Fibroblast of pulmonary artery (primary cell): Measurements from ENCODE around the gene POLR2B.
A peak's percentile ranks its signal among the peaks of the same experiment; 100 is the strongest.

ENCODE experiments used
- DNase-seq: peaks from one replicate; pipeline ENCODE4 v3.0.0-alpha.2; 2010; ENCODE audit warnings: low read depth
- H3K4me3 ChIP-seq: replicated peaks from 2 replicates; pipeline ENCODE4 v1.5.1; 2011; ENCODE audit warnings: low read depth, mild to moderate bottlenecking, control low read depth, low read length, moderate library complexity
- CTCF ChIP-seq: IDR thresholded peaks from 2 replicates; pipeline ENCODE4 v1.5.1; 2011; ENCODE audit warnings: mild to moderate bottlenecking, control low read depth, low read length, inconsistent platforms; ENCODE audit errors: missing control alignments

Gene POLR2B

GRCh38 chr4:57070461-57070860, 91.8 kb downstream of the POLR2B start:
- H3K4me3 ChIP-seq = no peak overlapping the region
- DNase-seq = no peak
- TF ChIP-seq CTCF = no peak

- H3K4me3 ChIP-seq = no peak overlapping the region
- DNase-seq = peak; percentile 75
- no peak for TF ChIP-seq CTCF
These were observed 92.6 kb downstream of the POLR2B start for GRCh38 chr4:57071326-57071725.

GRCh38 chr4:57073559-57073958, 94.9 kb downstream of the POLR2B start:
- no peak overlapping the region for H3K4me3 ChIP-seq
- no peak for DNase-seq
- TF ChIP-seq CTCF = no peak

- TF ChIP-seq CTCF = no peak
These were observed 96.0 kb downstream of the POLR2B start for GRCh38 chr4:57074744-57075143.

GRCh38 chr4:57075367-57075766, 96.7 kb downstream of the POLR2B start:
- H3K4me3 ChIP-seq = no peak overlapping the region
- DNase-seq = no peak
- no peak for TF ChIP-seq CTCF

More at GRCh38 chr4:57074744-57075143, 96.0 kb downstream of the POLR2B start:
- no peak overlapping the region for H3K4me3 ChIP-seq
- peak; percentile 79 for DNase-seq

- DNase-seq = no peak
- no peak for TF ChIP-seq CTCF
These were observed 98.0 kb downstream of the POLR2B start for GRCh38 chr4:57076646-57077045.

GRCh38 chr4:57077550-57078343, 99.1 kb downstream of the POLR2B start:
- no peak for TF ChIP-seq CTCF
- DNase-seq = peak; percentile 93
- H3K4me3 ChIP-seq = no peak overlapping the region

More at GRCh38 chr4:57076646-57077045, 98.0 kb downstream of the POLR2B start:
- no peak overlapping the region for H3K4me3 ChIP-seq
